ENCODE results near the gene HSPB8.

DNA sequence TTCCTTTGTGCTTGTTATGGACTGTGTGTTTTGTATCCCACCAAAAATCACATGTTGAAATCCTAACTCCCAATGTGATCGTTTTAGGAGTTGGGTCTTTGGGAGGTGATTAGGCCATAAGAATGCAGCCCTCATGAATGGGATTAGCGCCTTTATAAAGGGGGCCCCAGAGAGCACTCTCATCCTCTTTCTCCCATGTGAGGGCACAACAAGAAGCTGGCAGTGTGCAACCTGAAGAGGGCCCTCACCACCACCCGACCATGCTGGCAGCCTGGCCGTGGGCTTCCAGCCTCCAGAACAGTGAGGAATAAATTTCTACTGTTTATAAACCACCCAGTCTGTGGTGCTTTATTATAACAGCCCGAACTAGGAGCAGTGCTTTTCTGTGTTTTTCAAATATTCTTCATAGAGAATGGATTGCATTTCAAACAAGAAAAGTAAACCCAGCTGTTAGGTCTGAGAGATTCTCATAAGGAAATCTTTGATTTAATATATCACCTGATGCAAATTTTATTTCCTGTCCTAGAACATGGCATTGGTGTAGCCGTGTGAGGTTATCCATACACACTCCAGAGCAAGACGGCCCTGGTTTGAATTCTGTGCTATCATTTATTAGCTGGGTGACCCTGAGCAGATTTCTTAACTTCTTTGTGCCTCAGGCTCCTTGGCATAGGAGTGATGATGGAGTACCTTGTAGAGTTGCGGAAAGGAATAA lies 27.8 kb downstream of the HSPB8 start:
- TF ChIP-seq POLR2A (IDR thresholded peaks at IDR 0.05; ENCODE audit: low read length) = no peak
- TF ChIP-seq GATA1 (IDR thresholded peaks at IDR 0.05; ENCODE audit: low read depth, low read length) = no peak

Data from erythroblast (primary cell).